ENCODE data around the gene SMTNL1.

GRCh38 chr11:57588046-57588710, 50.8 kb downstream of the SMTNL1 start:
- TF ChIP-seq CTCF (IDR thresholded peaks at IDR 0.05 in 8 of 11, conservative IDR thresholded peaks at IDR 0.05 in 3 of 11) (no peak), POLR2A (IDR thresholded peaks at IDR 0.05) (no peak)
